IMR-90 (cell line): Measurements from ENCODE around the gene SLC23A1. TPM values are rescaled to one million over a fixed set of nuclear protein-coding genes. Genes with fewer than 3 reads are reported as not detected.

Experiments used
- ATAC-seq: fragments of 200-7000 bp; cut with Tn5 transposase; 2 replicates; pipeline ENCODE4 v1.9.1; 2020; ENCODE audit warnings: low read depth, mild to moderate bottlenecking, moderate library complexity
- BruUV-seq: library from RNA; stranded (reverse); fragments of 400-500 nt; replicated peaks from 2 replicates; lab custom pipeline; 2021; lab: Mats Ljungman, UMichigan
- CTCF ChIA-PET: fragments of 300-600 bp; formaldehyde crosslinking; extraction: SDS; loops from one replicate; lab custom pipeline; 2021; ENCODE audit warnings: antibody characterized with exemption; lab: Yijun Ruan, JAX
- POLR2A ChIA-PET: fragments of 300-600 bp; sonication (Branson Sonifier 250); formaldehyde crosslinking; loops from one replicate; lab custom pipeline; 2022; ENCODE audit warnings: antibody characterized with exemption; ENCODE audit not compliant: unreplicated experiment; lab: Charles Lee
- DNase-seq: peaks from one replicate; pipeline ENCODE4 v3.0.0; 2013
- H2AFZ ChIP-seq: replicated peaks from 2 replicates; pipeline ENCODE3; 2013; ENCODE audit warnings: low read length, mild to moderate bottlenecking; ENCODE audit not compliant: poor library complexity
- H2AK5ac ChIP-seq: 2 replicates; pipeline ENCODE4 v1.6.1; 2013; ENCODE audit warnings: low read depth, low read length, inconsistent platforms
- H2AK9ac ChIP-seq: replicated peaks from 2 replicates; pipeline ENCODE3; 2013; ENCODE audit warnings: mild to moderate bottlenecking, low read depth, low read length, moderate library complexity; ENCODE audit not compliant: poor library complexity
- H2BK120ac ChIP-seq: 2 replicates; pipeline ENCODE4 v1.6.1; 2013; ENCODE audit warnings: low read depth, low read length, inconsistent platforms
- H2BK15ac ChIP-seq: 3 replicates; pipeline ENCODE4 v1.6.1; 2013; ENCODE audit warnings: low read depth, low read length, inconsistent platforms
- H2BK20ac ChIP-seq: 2 replicates; pipeline ENCODE4 v1.6.1; 2013; ENCODE audit warnings: low read depth, mild to moderate bottlenecking, inconsistent platforms, low read length, moderate library complexity
- H2BK5ac ChIP-seq: 2 replicates; pipeline ENCODE4 v1.6.1; 2013; ENCODE audit warnings: mild to moderate bottlenecking, low read depth, low read length, inconsistent platforms; ENCODE audit not compliant: poor library complexity, severe bottlenecking
- H3K14ac ChIP-seq: replicated peaks from 2 replicates; pipeline ENCODE4 v1.6.1; 2013; ENCODE audit warnings: low read depth, low read length, inconsistent platforms
- H3K18ac ChIP-seq: 2 replicates; pipeline ENCODE4 v1.6.1; 2013; ENCODE audit warnings: low read depth, low read length, control low read depth
- H3K23ac ChIP-seq: 2 replicates; pipeline ENCODE4 v1.6.1; 2013; ENCODE audit warnings: low read depth, low read length, inconsistent platforms
- H3K27ac ChIP-seq: 2 replicates; pipeline ENCODE4 v1.5.1; 2013; ENCODE audit warnings: mild to moderate bottlenecking, control low read depth, low read length; ENCODE audit not compliant: insufficient read depth
- H3K27me3 ChIP-seq: 2 replicates; pipeline ENCODE4 v1.6.1; 2013; ENCODE audit warnings: low read length; ENCODE audit not compliant: control insufficient read depth, insufficient read depth
- H3K36me3 ChIP-seq: 2 replicates; pipeline ENCODE4 v1.6.1; 2013; ENCODE audit warnings: low read length, mixed read lengths; ENCODE audit not compliant: control insufficient read depth, insufficient read depth
- H3K4ac ChIP-seq: 2 replicates; pipeline ENCODE4 v1.6.1; 2013; ENCODE audit warnings: low read depth, low read length, inconsistent platforms
- H3K4me1 ChIP-seq: 2 replicates; pipeline ENCODE4 v1.6.1; 2013; ENCODE audit warnings: low read length, mixed read lengths; ENCODE audit not compliant: control insufficient read depth, insufficient read depth
- H3K4me2 ChIP-seq: 2 replicates; pipeline ENCODE4 v1.6.1; 2013; ENCODE audit warnings: low read depth, mild to moderate bottlenecking, control low read depth, low read length, moderate library complexity
- H3K4me3 ChIP-seq: 2 replicates; pipeline ENCODE4 v1.5.1; 2013; ENCODE audit warnings: low read depth, mild to moderate bottlenecking, control low read depth, low read length, moderate library complexity; ENCODE audit not compliant: insufficient read depth
- H3K56ac ChIP-seq: 2 replicates; pipeline ENCODE4 v1.6.1; 2013; ENCODE audit warnings: low read length, inconsistent platforms; ENCODE audit not compliant: insufficient read depth; ENCODE audit errors: extremely low read depth
- H3K79me1 ChIP-seq, 2 experiments: 2 replicates each; pipeline ENCODE4 v1.6.1; 2013; ENCODE audit warnings: low read length in 2 of 2, inconsistent platforms in 1 of 2, low read depth in 1 of 2
- H3K9ac ChIP-seq: 2 replicates; pipeline ENCODE4 v1.6.1; 2013; ENCODE audit warnings: low read depth, low read length, control low read depth
- H3K9me1 ChIP-seq: 2 replicates; pipeline ENCODE4 v1.6.1; 2013; ENCODE audit warnings: low read length, inconsistent platforms; ENCODE audit not compliant: insufficient read depth
- H3K9me3 ChIP-seq: 2 replicates; pipeline ENCODE4 v1.6.1; 2013; ENCODE audit warnings: low read length; ENCODE audit not compliant: control insufficient read depth, insufficient read depth
- H4K20me1 ChIP-seq: 2 replicates; pipeline ENCODE4 v1.6.1; 2013; ENCODE audit warnings: low read length, inconsistent platforms; ENCODE audit not compliant: insufficient read depth
- H4K5ac ChIP-seq: 2 replicates; pipeline ENCODE4 v1.6.1; 2013; ENCODE audit warnings: mild to moderate bottlenecking, low read depth, low read length, control low read depth
- H4K8ac ChIP-seq, 2 experiments: 2 replicates each; pipeline ENCODE4 v1.6.1; 2013; ENCODE audit warnings: low read depth in 2 of 2, low read length in 2 of 2, control low read depth in 1 of 2, inconsistent platforms in 1 of 2
- H4K91ac ChIP-seq: 2 replicates; pipeline ENCODE4 v1.6.1; 2013; ENCODE audit warnings: low read depth, low read length, inconsistent platforms; ENCODE audit not compliant: insufficient read depth
- FOS ChIP-seq: fragments of 150-350 bp; IDR thresholded peaks from 2 replicates; pipeline ENCODE4 v1.6.1; 2016; ENCODE audit warnings: low read depth, low read length
- POLR2A ChIP-seq: IDR thresholded peaks from 2 replicates; pipeline ENCODE4 v1.6.1; 2012; ENCODE audit warnings: mild to moderate bottlenecking, low read depth, low read length
- RAD21 ChIP-seq: IDR thresholded peaks from 2 replicates; pipeline ENCODE4 v1.6.1; 2012; ENCODE audit warnings: low read length, improper control_type of control experiment
- SMC3 ChIP-seq: fragments of 150-350 bp; IDR thresholded peaks from 2 replicates; pipeline ENCODE4 v1.6.1; 2016; ENCODE audit warnings: low read depth, mild to moderate bottlenecking, antibody characterized with exemption, low read length, moderate library complexity
- WGBS, 2 experiments: methylation state at CpG; one replicate each; pipeline versions ENCODE4 v1.1.5 to v1.1.7; 2013; ENCODE audit warnings: missing lambda C conversion rate in 2 of 2; ENCODE audit not compliant: insufficient read length in 1 of 2; ENCODE audit errors: extremely low coverage in 2 of 2; 5-methylcytosine and 5-hydroxymethylcytosine counted together
- dilution Hi-C: fragments of 300-500 bp; cut with HindIII; formaldehyde crosslinking; loops from one replicate; pipeline ENCODE4 v1.14.3; 2018; ENCODE audit warnings: low sequenced_read_pairs; ENCODE audit not compliant: unreplicated experiment
- in situ Hi-C: fragments of 300-500 bp; cut with MboI; formaldehyde crosslinking; loops from 3 replicates; pipeline ENCODE4 v1.14.3; 2019; ENCODE audit warnings: low sequenced_read_pairs, inconsistent platforms, mixed read lengths
- intact Hi-C: fragments of 100-400 bp; cut with micrococcal nuclease; formaldehyde crosslinking; loops from 2 replicates; pipeline ENCODE4 v1.10.0; 2022
- polyA plus RNA-seq, 3 experiments: library from polyadenylated mRNA; depleted of rRNA; stranded (reverse); fragments of >200 nt; gene quantifications; 2 replicates each; pipeline ENCODE4 v1.2.3, GENCODE V29; 2012; ENCODE audit warnings: low replicate concordance in 1 of 3
- total RNA-seq: library from RNA; depleted of rRNA; stranded (reverse); fragments of >200 nt; gene quantifications from 2 replicates; pipeline ENCODE4 v1.2.3, GENCODE V29; 2012

SLC23A1 gene
- total and polyA plus RNA-seq, 2 of the 4 experiments (the other 2 are of a cell fraction), result not detected

DNA sequence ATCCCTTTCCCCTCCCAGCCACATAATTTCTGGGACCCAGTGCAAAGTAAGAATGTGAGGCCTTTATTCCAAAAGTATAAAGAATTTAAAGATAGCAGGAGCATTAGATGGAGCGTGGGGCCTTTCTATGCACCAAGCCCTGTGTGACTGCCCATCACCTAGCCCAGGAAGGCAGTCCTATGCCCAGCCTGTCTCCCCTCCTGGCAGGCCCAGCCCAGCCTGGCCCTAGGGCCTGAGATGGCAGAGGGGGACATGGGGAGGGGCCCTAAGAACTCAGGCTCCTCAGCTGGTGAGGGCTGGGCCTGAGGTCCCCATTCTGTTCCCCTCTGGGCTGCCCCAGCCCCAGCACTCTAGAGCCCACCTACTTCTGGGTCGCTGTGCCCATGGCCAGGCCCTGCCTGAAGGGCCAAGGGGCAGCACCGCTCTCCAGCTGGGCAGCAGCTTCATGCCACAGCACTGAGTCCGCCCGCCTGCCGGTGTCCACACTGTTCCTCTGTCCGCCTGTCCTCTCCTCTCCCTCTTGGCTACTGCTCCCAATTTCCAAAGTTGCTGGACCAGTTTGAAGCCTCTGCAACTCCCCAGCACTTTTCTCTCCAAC lies 995 bp upstream of the SLC23A1 start:
- Histone ChIP-seq H3K4ac (no peak overlapping the region), H3K9ac (no peak overlapping the region), H3K18ac (no peak overlapping the region), H4K20me1 (no peaks in the 10 kb centered on the region), H3K27me3 (no peaks in the 10 kb centered on the region), H3K36me3 (no peaks in the 10 kb centered on the region), H4K5ac (no peak overlapping the region), H4K91ac (no peak overlapping the region), H3K27ac (no peak overlapping the region), H3K23ac (no peak overlapping the region), H3K56ac (no peak overlapping the region), H2BK20ac (no peak overlapping the region), H4K8ac (no peak overlapping the region), H3K79me1 (no peaks in the 10 kb centered on the region), H2AFZ (no peak overlapping the region), H3K14ac (no peak overlapping the region), H3K4me1 (peaks cover 5% of the 10 kb centered on the region; the same call in 1 of the 2 replicates), H3K4me2 (no peak overlapping the region), H2BK15ac (no peak overlapping the region), H2AK5ac (no peak overlapping the region), H2BK120ac (no peak overlapping the region), H2BK5ac (no peak overlapping the region), H3K9me1 (no peaks in the 10 kb centered on the region), H2AK9ac (no peak overlapping the region), H3K9me3 (no peaks in the 10 kb centered on the region), H3K4me3 (no peak overlapping the region)
- dilution Hi-C loops, result no loop called here
- intact Hi-C loops, result no loop called here
- 92% methylated on average over 2 of the region's 7 CpGs; no CpG with 5 or more reads in 1 of the 2 experiments for WGBS, 2 experiments
- no TSS peak for BruUV-seq
- TF ChIP-seq RAD21, result no peak
- no peak for TF ChIP-seq SMC3
- no peak for TF ChIP-seq FOS
- TF ChIP-seq POLR2A, result no peak
- CTCF ChIA-PET, result no interaction called here
- in situ Hi-C loops, result no loop called here
- POLR2A ChIA-PET, result no interaction called here
- no peak for DNase-seq
- ATAC-seq, result no peak
